Thoracic aorta (tissue), 2 donors: ENCODE data around the gene CELF6. TPM values are rescaled to one million over a fixed set of nuclear protein-coding genes. Genes with fewer than 3 reads are reported as not detected.

Experiments used
- ATAC-seq: fragments of 150-250 bp; one replicate; pipeline ENCODE4 v1.8.0; 2017; ENCODE audit warnings: low read depth; ENCODE audit not compliant: insufficient number of reproducible peaks, low FRiP score
- DNase-seq: peaks from one replicate; pipeline ENCODE4 v3.0.0-alpha.2; 2020; ENCODE audit warnings: low spot score
- H3K27ac ChIP-seq, 2 donors: fragments of 200-600 bp; sonication (generic); 1 replicate in 1 of 2; 2 replicates in 1 of 2; pipeline ENCODE4 v1.5.1; 2016; ENCODE audit warnings: mild to moderate bottlenecking in 2 of 2, moderate library complexity in 2 of 2
- H3K27me3 ChIP-seq: fragments of 200-600 bp; sonication (generic); replicated peaks from 2 replicates; pipeline ENCODE4 v1.6.0; 2016; ENCODE audit warnings: mild to moderate bottlenecking; ENCODE audit not compliant: insufficient read depth
- H3K36me3 ChIP-seq: fragments of 200-600 bp; sonication (generic); one replicate; pipeline ENCODE4 v1.5.1; 2016
- H3K4me1 ChIP-seq, 2 donors: fragments of 200-600 bp; sonication (generic); 1 replicate in 1 of 2; 2 replicates in 1 of 2; pipeline versions ENCODE4 v1.5.1 to v1.6.0; 2016; ENCODE audit warnings: low read depth in 2 of 2, mild to moderate bottlenecking in 1 of 2; ENCODE audit not compliant: control insufficient read depth in 1 of 2
- H3K4me3 ChIP-seq: fragments of 200-600 bp; sonication (generic); 2 replicates; pipeline ENCODE4 v1.5.1; 2016; ENCODE audit warnings: mild to moderate bottlenecking
- H3K9me3 ChIP-seq: fragments of 200-600 bp; sonication (generic); 2 replicates; pipeline ENCODE4 v1.5.1; 2016
- CTCF ChIP-seq: fragments of 200-600 bp; sonication (generic); IDR thresholded peaks from one replicate; pipeline ENCODE4 v1.5.1; 2019; ENCODE audit warnings: antibody characterized with exemption
- total RNA-seq, 2 donors: library from RNA; depleted of rRNA; stranded (reverse); fragments of >200 nt; gene quantifications; one replicate each; pipeline versions ENCODE4 v1.1.0 to v1.2.3, GENCODE V29; 2016

Gene CELF6
- total RNA-seq, 2 donors from 2014 or later: 2.3 to 4.1 TPM

GRCh38 chr15:72265031-72265430, 54.9 kb downstream of the CELF6 start:
- Histone ChIP-seq H3K36me3 (peaks cover 84% of the 10 kb centered on the region), H3K4me1 (no peaks in the 10 kb centered on the region), H3K4me3 (no peak overlapping the region), H3K27me3 (no peaks in the 10 kb centered on the region), H3K27ac (no peak overlapping the region), H3K9me3 (no peaks in the 10 kb centered on the region)
- ATAC-seq (no peak), DNase-seq (no peak)
- no peak for TF ChIP-seq CTCF

- no peak for ATAC-seq
- no peak for TF ChIP-seq CTCF
- Histone ChIP-seq H3K9me3 (no peaks in the 10 kb centered on the region), H3K27me3 (no peaks in the 10 kb centered on the region), H3K36me3 (peaks cover 75% of the 10 kb centered on the region), H3K27ac (no peak overlapping the region), H3K4me1 (no peaks in the 10 kb centered on the region), H3K4me3 (no peak overlapping the region)
- DNase-seq: no peak
These were observed 67.2 kb downstream of the CELF6 start for GRCh38 chr15:72252663-72253299.

- no peak for TF ChIP-seq CTCF
- Histone ChIP-seq H3K4me1 (no peaks in the 10 kb centered on the region), H3K36me3 (peaks cover 57% of the 10 kb centered on the region), H3K9me3 (no peaks in the 10 kb centered on the region), H3K27me3 (no peaks in the 10 kb centered on the region), H3K27ac (no peak overlapping the region), H3K4me3 (no peak overlapping the region)
- DNase-seq (no peak), ATAC-seq (no peak)
These were observed 70.7 kb downstream of the CELF6 start for GRCh38 chr15:72249142-72249810.

- Histone ChIP-seq H3K4me3 (no peak overlapping the region), H3K27ac (no peak overlapping the region), H3K27me3 (no peaks in the 10 kb centered on the region), H3K36me3 (peaks cover 57% of the 10 kb centered on the region), H3K4me1 (no peaks in the 10 kb centered on the region), H3K9me3 (no peaks in the 10 kb centered on the region)
- no peak for TF ChIP-seq CTCF
- no peak for ATAC-seq
- DNase-seq: no peak
These were observed 71.4 kb downstream of the CELF6 start for GRCh38 chr15:72248514-72248913.

- Histone ChIP-seq H3K27ac (no peak overlapping the region), H3K36me3 (peaks cover 45% of the 10 kb centered on the region), H3K27me3 (no peaks in the 10 kb centered on the region), H3K4me1 (peaks cover 2 to 3% of the 10 kb centered on the region in 2 donors), H3K9me3 (no peaks in the 10 kb centered on the region), H3K4me3 (no peak overlapping the region)
- no peak for TF ChIP-seq CTCF
- ATAC-seq (no peak), DNase-seq (no peak)
These were observed 77.1 kb downstream of the CELF6 start for GRCh38 chr15:72242775-72243370.
